HG03159 (cell line): Measurements from ENCODE around the gene SORCS3.

Experiments
- ATAC-seq: cut with Tn5 transposase; IDR thresholded peaks from one replicate; pipeline ENCODE4 v1.9.1; 2021; ENCODE audit warnings: mild to moderate bottlenecking, moderate library complexity; ENCODE audit not compliant: unreplicated experiment

The SORCS3 gene

GRCh38 chr10:105073999-105074398, 432.9 kb downstream of the SORCS3 start:
- ATAC-seq = no peak

- ATAC-seq = no peak
These were observed 433.9 kb downstream of the SORCS3 start for GRCh38 chr10:105075031-105075430.

- ATAC-seq = no peak
These were observed 444.9 kb downstream of the SORCS3 start for GRCh38 chr10:105085980-105086379.

- ATAC-seq = no peak
These were observed 453.0 kb downstream of the SORCS3 start for GRCh38 chr10:105094048-105094447.

GRCh38 chr10:105096316-105096715, 455.2 kb downstream of the SORCS3 start:
- no peak for ATAC-seq

GRCh38 chr10:105102977-105103376, 461.9 kb downstream of the SORCS3 start:
- no peak for ATAC-seq

- no peak for ATAC-seq
These were observed 463.2 kb downstream of the SORCS3 start for GRCh38 chr10:105104297-105104696.

- ATAC-seq = no peak
These were observed 468.1 kb downstream of the SORCS3 start for GRCh38 chr10:105109164-105109563.

- ATAC-seq = no peak
These were observed 471.8 kb downstream of the SORCS3 start for GRCh38 chr10:105112862-105113261.

- no peak for ATAC-seq
These were observed 472.6 kb downstream of the SORCS3 start for GRCh38 chr10:105113666-105114065.

GRCh38 chr10:105121743-105122142, 480.7 kb downstream of the SORCS3 start:
- ATAC-seq = no peak

GRCh38 chr10:105128111-105128510, 487.0 kb downstream of the SORCS3 start:
- ATAC-seq = no peak

- no peak for ATAC-seq
These were observed 497.3 kb downstream of the SORCS3 start for GRCh38 chr10:105138358-105138757.

GRCh38 chr10:105139363-105139896, 498.3 kb downstream of the SORCS3 start:
- no peak for ATAC-seq

- no peak for ATAC-seq
These were observed 499.5 kb downstream of the SORCS3 start for GRCh38 chr10:105140600-105140999.

GRCh38 chr10:105145711-105146110, 504.6 kb downstream of the SORCS3 start:
- no peak for ATAC-seq

- ATAC-seq = no peak
These were observed 505.3 kb downstream of the SORCS3 start for GRCh38 chr10:105146436-105146835.

- ATAC-seq = no peak
These were observed 507.4 kb downstream of the SORCS3 start for GRCh38 chr10:105148456-105148855.

GRCh38 chr10:105148921-105149320, 507.8 kb downstream of the SORCS3 start:
- ATAC-seq = no peak

GRCh38 chr10:105149371-105149891, 508.3 kb downstream of the SORCS3 start:
- no peak for ATAC-seq

GRCh38 chr10:105150259-105150880, 509.3 kb downstream of the SORCS3 start:
- ATAC-seq = no peak

GRCh38 chr10:105154736-105155135, 513.6 kb downstream of the SORCS3 start:
- ATAC-seq = no peak

GRCh38 chr10:105159268-105159667, 518.2 kb downstream of the SORCS3 start:
- ATAC-seq = no peak
